ENCODE data around the gene THY1. TPM values are rescaled to one million over a fixed set of nuclear protein-coding genes. Genes with fewer than 3 reads are reported as not detected.
A peak's percentile ranks its signal among the peaks of the same experiment; 100 is the strongest.

Gene THY1
- total and polyA plus RNA-seq, 2 of the 8 experiments (the other 6 are each of a cell fraction or from before 2014, with no cell fraction given) = 286 to 2,479 TPM

GRCh38 chr11:119416606-119417580 lies 6.1 kb downstream of the THY1 start (continued):
- TF ChIP-seq RAD21 (IDR thresholded peaks at IDR 0.05 in 1 of 2, conservative IDR thresholded peaks at IDR 0.05 in 1 of 2; ENCODE audit: low read depth in 2 of 2, low read length in 2 of 2) = peak in 1 of 2 experiments; percentile 9; a peak in 1 of 4 replicates
- no peak for TF ChIP-seq NRF1 (IDR thresholded peaks at IDR 0.05; ENCODE audit: low read depth, low read length)
